Measurements from ENCODE around the gene GTF3C4.

GRCh38 chr9:132638240-132638639, 32.0 kb upstream of the GTF3C4 start:
- TF ChIP-seq EZH2 (IDR thresholded peaks at IDR 0.05; ENCODE audit: insufficient read depth, low read length) (no peak), CTCF (IDR thresholded peaks at IDR 0.05; ENCODE audit: insufficient read depth, low read depth, low read length) (no peak)

All from astrocyte (in vitro differentiated cells and primary cell).